HCT116 (cell line): Measurements from ENCODE around the gene TNFRSF8. TPM values are rescaled to one million over a fixed set of nuclear protein-coding genes. Genes with fewer than 3 reads are reported as not detected.

Source experiments
- ATAC-seq: fragments of 200-7000 bp; cut with Tn5 transposase; 2 replicates; pipeline ENCODE4 v1.9.1; 2020; ENCODE audit warnings: mild to moderate bottlenecking, moderate library complexity
- BruUV-seq: library from RNA; stranded (reverse); fragments of 400-500 nt; replicated peaks from 2 replicates; lab custom pipeline; 2021; lab: Mats Ljungman, UMichigan
- CTCF ChIA-PET: fragments of 300-600 bp; sonication (Branson Sonifier 250); formaldehyde crosslinking; loops from one replicate; lab custom pipeline; 2021; ENCODE audit warnings: antibody characterized with exemption; lab: Charles Lee
- POLR2A ChIA-PET: fragments of 300-600, 350-600 bp; sonication (Branson Sonifier 250); formaldehyde crosslinking; loops from one replicate; lab custom pipeline; 2021; ENCODE audit warnings: antibody characterized with exemption; lab: Charles Lee
- RAD21 ChIA-PET, 2 experiments: fragments of 300-600 bp; sonication (Branson Sonifier 250); formaldehyde crosslinking; loops; one replicate each; lab custom pipeline; 2023; ENCODE audit warnings: low total read pairs in 2 of 2; ENCODE audit not compliant: uncharacterized antibody in 2 of 2, unreplicated experiment in 2 of 2, low non-redundant PET in 1 of 2; lab: Charles Lee
- DNase-seq: peaks from one replicate; pipeline ENCODE4 v3.0.0-alpha.2; 2010; ENCODE audit warnings: low read depth, low spot score
- H2AFZ ChIP-seq: fragments of 200-600 bp; shearing (Covaris generic), sonication (generic); 2 replicates; pipeline ENCODE4 v1.6.1; 2017; ENCODE audit warnings: low read depth, mixed run types, mixed read lengths, antibody characterized with exemption, low read length; ENCODE audit not compliant: poor library complexity, severe bottlenecking
- H3K27ac ChIP-seq: 2 replicates; pipeline ENCODE4 v1.5.1; 2012; ENCODE audit warnings: low read depth, low read length
- H3K27me3 ChIP-seq: fragments of 200-600 bp; sonication (generic); 2 replicates; pipeline ENCODE4 v1.6.1; 2016; ENCODE audit warnings: mixed run types, low read length, mixed read lengths; ENCODE audit not compliant: insufficient read depth
- H3K36me3 ChIP-seq, 2 experiments: fragments of 200-500 bp in 1 of 2; fragments of 200-600 bp in 1 of 2; sonication (Bioruptor generic) in 1 of 2; sonication (generic) in 1 of 2; 2 replicates each; pipeline versions ENCODE4 v1.5.1 to v1.6.1; 2014 to 2016; ENCODE audit warnings: low read length in 2 of 2, inconsistent platforms in 1 of 2, mixed read lengths in 1 of 2, mixed run types in 1 of 2; ENCODE audit not compliant: insufficient read depth in 2 of 2, control insufficient read depth in 1 of 2
- H3K4me1 ChIP-seq, 2 experiments: fragments of 200-600 bp in 1 of 2; sonication (generic) in 1 of 2; 2 replicates each; pipeline versions ENCODE4 v1.5.1 to v1.6.1; 2012 to 2017; ENCODE audit warnings: low read length in 2 of 2, inconsistent platforms in 1 of 2, mild to moderate bottlenecking in 1 of 2, mixed read lengths in 1 of 2, mixed run types in 1 of 2, moderate library complexity in 1 of 2; ENCODE audit not compliant: insufficient read depth in 2 of 2, control insufficient read depth in 1 of 2
- H3K4me2 ChIP-seq: fragments of 200-600 bp; sonication (generic); 2 replicates; pipeline ENCODE4 v1.6.1; 2017; ENCODE audit warnings: mixed run types, low read length, mixed read lengths
- H3K4me3 ChIP-seq, 2 experiments: fragments of 200-600 bp in 1 of 2; sonication (generic) in 1 of 2; replicated peaks in 1 of 2; 2 replicates each; pipeline ENCODE4 v1.5.1; 2011 to 2016; ENCODE audit warnings: low read length in 2 of 2, control low read depth in 1 of 2, low read depth in 1 of 2, mild to moderate bottlenecking in 1 of 2, mixed read lengths in 1 of 2, mixed run types in 1 of 2
- H3K79me2 ChIP-seq: fragments of 200-600 bp; sonication (generic); 2 replicates; pipeline ENCODE4 v1.6.1; 2017; ENCODE audit warnings: mild to moderate bottlenecking, mixed run types, low read length, moderate library complexity, mixed read lengths; ENCODE audit not compliant: insufficient read depth
- H3K9ac ChIP-seq: fragments of 200-600 bp; sonication (generic); 2 replicates; pipeline ENCODE4 v1.6.1; 2016; ENCODE audit warnings: low read length, mixed read lengths
- H3K9me2 ChIP-seq: fragments of 200-600 bp; sonication (generic), shearing (Covaris generic); 2 replicates; pipeline ENCODE4 v1.6.1; 2017; ENCODE audit warnings: mixed run types, mild to moderate bottlenecking, moderate library complexity; ENCODE audit not compliant: insufficient read depth
- H3K9me3 ChIP-seq, 2 experiments: fragments of 200-500 bp in 1 of 2; fragments of 200-600 bp in 1 of 2; sonication (Bioruptor generic) in 1 of 2; sonication (generic) in 1 of 2; 2 replicates each; pipeline ENCODE4 v1.6.1; 2014 to 2017; ENCODE audit warnings: low read length in 2 of 2, mixed read lengths in 2 of 2, inconsistent platforms in 1 of 2, low read depth in 1 of 2, mild to moderate bottlenecking in 1 of 2, mixed run types in 1 of 2, moderate library complexity in 1 of 2; ENCODE audit not compliant: control insufficient read depth in 1 of 2, insufficient read depth in 1 of 2
- H4K20me1 ChIP-seq: fragments of 200-600 bp; sonication (generic), shearing (Covaris generic); 2 replicates; pipeline ENCODE4 v1.6.1; 2017; ENCODE audit warnings: mixed run types, mild to moderate bottlenecking, moderate library complexity; ENCODE audit not compliant: insufficient read depth
- CBX3 ChIP-seq: IDR thresholded peaks from 2 replicates; pipeline ENCODE4 v1.6.1; 2012; ENCODE audit warnings: low read depth
- CEBPB ChIP-seq: IDR thresholded peaks from 2 replicates; pipeline ENCODE4 v1.6.1; 2012; ENCODE audit warnings: low read depth
- CTCF ChIP-seq, 3 experiments: fragments of 200-600 bp in 1 of 3; sonication (generic) in 1 of 3; IDR thresholded peaks in 2 of 3; conservative IDR thresholded peaks in 1 of 3; 2 replicates each; pipeline ENCODE4 v1.5.1; 2012 to 2017; ENCODE audit warnings: low read depth in 2 of 3, low read length in 2 of 3, antibody characterized with exemption in 1 of 3, borderline replicate concordance in 1 of 3, control low read depth in 1 of 3, mild to moderate bottlenecking in 1 of 3, mixed read lengths in 1 of 3, mixed run types in 1 of 3, moderate library complexity in 1 of 3; ENCODE audit not compliant: insufficient read depth in 1 of 3
- ELF1 ChIP-seq: IDR thresholded peaks from 2 replicates; pipeline ENCODE4 v1.6.1; 2012; ENCODE audit warnings: low read depth, borderline replicate concordance
- EZH2phosphoT487 ChIP-seq: fragments of 200-600 bp; IDR thresholded peaks from 2 replicates; pipeline ENCODE4 v1.6.1; 2018; ENCODE audit warnings: antibody characterized with exemption, borderline replicate concordance
- JUND ChIP-seq: IDR thresholded peaks from 2 replicates; pipeline ENCODE4 v1.6.1; 2012
- MAX ChIP-seq: IDR thresholded peaks from 2 replicates; pipeline ENCODE4 v1.6.1; 2012
- POLR2A ChIP-seq: IDR thresholded peaks from 2 replicates; pipeline ENCODE4 v1.7.0; 2011; ENCODE audit warnings: borderline replicate concordance; ENCODE audit not compliant: insufficient read depth, insufficient read length; ENCODE audit errors: extremely low read depth
- POLR2AphosphoS5 ChIP-seq: IDR thresholded peaks from 2 replicates; pipeline ENCODE4 v1.6.1; 2011; ENCODE audit warnings: mild to moderate bottlenecking, low read depth, low read length, moderate library complexity
- REST ChIP-seq: IDR thresholded peaks from 2 replicates; pipeline ENCODE4 v1.6.1; 2012; ENCODE audit warnings: low read depth
- SIN3A ChIP-seq: IDR thresholded peaks from 2 replicates; pipeline ENCODE4 v1.6.1; 2012; ENCODE audit warnings: low read depth
- SP1 ChIP-seq: IDR thresholded peaks from 2 replicates; pipeline ENCODE4 v1.6.1; 2012; ENCODE audit warnings: low read depth
- SRF ChIP-seq: IDR thresholded peaks from 2 replicates; pipeline ENCODE4 v1.6.1; 2012; ENCODE audit warnings: low read depth
- ZBTB33 ChIP-seq: IDR thresholded peaks from 2 replicates; pipeline ENCODE4 v1.6.1; 2011; ENCODE audit warnings: mild to moderate bottlenecking, low read length, moderate library complexity; ENCODE audit not compliant: insufficient replicate concordance; ENCODE audit errors: extremely low read depth
- ZFX ChIP-seq: fragments of 450-650 bp; IDR thresholded peaks from 2 replicates; pipeline ENCODE4 v1.6.1; 2017
- ZNF274 ChIP-seq: fragments of 200-500 bp; sonication (Bioruptor generic); IDR thresholded peaks from 2 replicates; pipeline ENCODE4 v1.6.1; 2014; ENCODE audit warnings: mild to moderate bottlenecking, low read depth, low read length, inconsistent platforms
- intact Hi-C: fragments of 100-400 bp; cut with micrococcal nuclease; formaldehyde crosslinking; loops from 2 replicates; pipeline ENCODE4 v1.10.0; 2022
- total RNA-seq: library from RNA; stranded (reverse); gene quantifications from one replicate; pipeline ENCODE4 v1.2.1, GENCODE V29; 2021; ENCODE audit not compliant: unreplicated experiment

Gene TNFRSF8
- total RNA-seq, 1 experiment from 2014 or later, result 0.17 TPM

- BruUV-seq, result no TSS peak
- peaks cover 24 to 28% of the 10 kb centered on the region in 2 experiments for H3K4me1 ChIP-seq
- TF ChIP-seq JUND (no peak), ZBTB33 (no peak), CEBPB (no peak), MAX (no peak), POLR2A (no peak), POLR2AphosphoS5 (no peak), ELF1 (no peak), REST (no peak), ZNF274 (no peak), SIN3A (no peak), CBX3 (no peak), SP1 (no peak), SRF (no peak), EZH2phosphoT487 (no peak), CTCF (IDR thresholded peaks at IDR 0.05 in 2 of 3, conservative IDR thresholded peaks at IDR 0.05 in 1 of 3; ENCODE audit: borderline replicate concordance in 1 of 3, insufficient read depth in 1 of 3, low read depth in 2 of 3, low read length in 2 of 3) (no peak), ZFX (no peak)
- TF ChIP-seq, all 23 proteins: peak for 0
- Histone ChIP-seq H2AFZ (no peak overlapping the region), H3K27ac (no peak overlapping the region), H3K4me3 (no peak overlapping the region), H3K9me3 (no peaks in the 10 kb centered on the region), H3K27me3 (no peaks in the 10 kb centered on the region), H3K79me2 (no peaks in the 10 kb centered on the region), H3K9me2 (no peaks in the 10 kb centered on the region), H3K9ac (no peak overlapping the region), H3K4me2 (no peak overlapping the region), H4K20me1 (no peaks in the 10 kb centered on the region), H3K36me3 (no peaks in the 10 kb centered on the region)
- DNase-seq (no peak), ATAC-seq (no peak)
- ChIA-PET CTCF (interaction anchor here (2.4 kb wide), 1 partner anchor 52 kb away, joined by 13 read pairs; no protein-coding TSS in a partner anchor), RAD21 (no interaction called here), POLR2A (interaction anchor here (2.2 kb wide), 1 partner anchor 16 kb away, joined by 7 read pairs; no protein-coding TSS in a partner anchor)
- intact Hi-C loops, result no loop called here
Measured at GRCh38 chr1:12176298-12177118, 113.4 kb downstream of the TNFRSF8 start.
